H9 (cell line): ENCODE results near the gene OR6M1. TPM values are rescaled to one million over a fixed set of nuclear protein-coding genes. Genes with fewer than 3 reads are reported as not detected.
A peak's percentile ranks its signal among the peaks of the same experiment; 100 is the strongest.

Source experiments
- DNase-seq: peaks from one replicate; pipeline ENCODE4 v3.0.0-alpha.2; 2017
- H2AFZ ChIP-seq: one replicate; pipeline ENCODE4 v1.6.1; 2013; ENCODE audit warnings: mild to moderate bottlenecking, low read length, control low read depth, moderate library complexity
- H2AK5ac ChIP-seq: 2 replicates; pipeline ENCODE4 v1.6.1; 2013; ENCODE audit warnings: low read length, control low read depth, mixed read lengths; ENCODE audit not compliant: insufficient read length
- H2BK120ac ChIP-seq: one replicate; pipeline ENCODE4 v1.6.1; 2013; ENCODE audit warnings: low read depth, mild to moderate bottlenecking, low read length, control low read depth, inconsistent platforms; ENCODE audit not compliant: poor library complexity, severe bottlenecking
- H2BK12ac ChIP-seq: 2 replicates; pipeline ENCODE4 v1.6.1; 2013; ENCODE audit warnings: low read length, control low read depth, mixed read lengths, low read depth; ENCODE audit not compliant: insufficient read length
- H2BK15ac ChIP-seq: 2 replicates; pipeline ENCODE4 v1.6.1; 2013; ENCODE audit warnings: low read depth, low read length, control low read depth
- H2BK20ac ChIP-seq: one replicate; pipeline ENCODE4 v1.6.1; 2013; ENCODE audit warnings: low read depth, mild to moderate bottlenecking, low read length, control low read depth, inconsistent platforms; ENCODE audit not compliant: poor library complexity, severe bottlenecking
- H2BK5ac ChIP-seq: 2 replicates; pipeline ENCODE4 v1.6.1; 2013; ENCODE audit warnings: low read length, control low read depth, mixed read lengths; ENCODE audit not compliant: insufficient read length
- H3K14ac ChIP-seq: 2 replicates; pipeline ENCODE4 v1.6.1; 2013; ENCODE audit warnings: low read length, control low read depth; ENCODE audit not compliant: insufficient read depth
- H3K18ac ChIP-seq: 2 replicates; pipeline ENCODE4 v1.6.1; 2013; ENCODE audit warnings: low read depth, mild to moderate bottlenecking, mixed read lengths, low read length, control low read depth; ENCODE audit not compliant: insufficient read length
- H3K23ac ChIP-seq: 2 replicates; pipeline ENCODE4 v1.6.1; 2013; ENCODE audit warnings: low read length, control low read depth, mixed read lengths, low read depth; ENCODE audit not compliant: insufficient read length
- H3K23me2 ChIP-seq: 2 replicates; pipeline ENCODE4 v1.6.1; 2013; ENCODE audit warnings: low read depth, mild to moderate bottlenecking, mixed read lengths, low read length, control low read depth; ENCODE audit not compliant: insufficient read length, poor library complexity, severe bottlenecking
- H3K27ac ChIP-seq: 2 replicates; pipeline ENCODE4 v1.5.1; 2013; ENCODE audit warnings: low read length, control low read depth, mixed read lengths, low read depth; ENCODE audit not compliant: insufficient read length
- H3K27me3 ChIP-seq: 2 replicates; pipeline ENCODE4 v1.6.1; 2013; ENCODE audit warnings: low read length, control low read depth, inconsistent platforms; ENCODE audit not compliant: insufficient read depth
- H3K4ac ChIP-seq: 2 replicates; pipeline ENCODE4 v1.6.1; 2013; ENCODE audit warnings: low read depth, mild to moderate bottlenecking, control low read depth, inconsistent platforms, low read length, moderate library complexity
- H3K4me1 ChIP-seq: 2 replicates; pipeline ENCODE4 v1.6.1; 2013; ENCODE audit warnings: low read length, control low read depth, inconsistent platforms; ENCODE audit not compliant: insufficient read depth
- H3K4me2 ChIP-seq: 2 replicates; pipeline ENCODE4 v1.6.1; 2013; ENCODE audit warnings: low read length, control low read depth, mixed read lengths; ENCODE audit not compliant: insufficient read length, insufficient read depth
- H3K56ac ChIP-seq: 2 replicates; pipeline ENCODE4 v1.6.1; 2013; ENCODE audit warnings: low read depth, mild to moderate bottlenecking, mixed read lengths, low read length, control low read depth; ENCODE audit not compliant: insufficient read length
- H3K79me1 ChIP-seq: 2 replicates; pipeline ENCODE4 v1.6.1; 2013; ENCODE audit warnings: low read depth, mild to moderate bottlenecking, moderate library complexity, low read length, control low read depth, inconsistent platforms; ENCODE audit not compliant: insufficient read depth, poor library complexity, severe bottlenecking
- H3K79me2 ChIP-seq: 2 replicates; pipeline ENCODE4 v1.6.1; 2013; ENCODE audit warnings: low read length, control low read depth, inconsistent platforms; ENCODE audit not compliant: insufficient read depth
- H3K9ac ChIP-seq: 2 replicates; pipeline ENCODE4 v1.6.1; 2013; ENCODE audit warnings: low read length, control low read depth, mixed read lengths; ENCODE audit not compliant: insufficient read length; ENCODE audit errors: extremely low read depth
- H3K9me3 ChIP-seq: one replicate; pipeline ENCODE4 v1.6.1; 2013; ENCODE audit warnings: low read depth, low read length, inconsistent platforms; ENCODE audit not compliant: control insufficient read depth
- H3T11ph ChIP-seq: one replicate; pipeline ENCODE4 v1.6.1; 2013; ENCODE audit warnings: mild to moderate bottlenecking, low read length, control low read depth, inconsistent platforms
- H4K20me1 ChIP-seq: one replicate; pipeline ENCODE4 v1.6.1; 2013; ENCODE audit not compliant: control insufficient read depth, insufficient read length, insufficient read depth
- H4K5ac ChIP-seq: 2 replicates; pipeline ENCODE4 v1.6.1; 2013; ENCODE audit warnings: low read depth, mild to moderate bottlenecking, mixed read lengths, low read length, control low read depth; ENCODE audit not compliant: insufficient read length
- H4K8ac ChIP-seq: replicated peaks from 2 replicates; pipeline ENCODE4 v1.6.1; 2013; ENCODE audit warnings: low read length, control low read depth, mixed read lengths, low read depth; ENCODE audit not compliant: insufficient read length
- H4K91ac ChIP-seq: 2 replicates; pipeline ENCODE4 v1.6.1; 2013; ENCODE audit warnings: low read depth, mild to moderate bottlenecking, moderate library complexity, mixed read lengths, low read length, control low read depth; ENCODE audit not compliant: insufficient read length
- H3K27ac Mint-ChIP-seq, 3 experiments: 2 replicates in 2 of 3; 3 replicates in 1 of 3; pipeline ENCODE4 v1.8.0; 2020 to 2021; ENCODE audit warnings: mixed read lengths in 3 of 3, mild to moderate bottlenecking in 1 of 3, moderate library complexity in 1 of 3
- H3K27me3 Mint-ChIP-seq: 2 replicates; pipeline ENCODE4 v1.8.0; 2021; ENCODE audit warnings: low read depth, mild to moderate bottlenecking, moderate library complexity, mixed read lengths
- H3K36me3 Mint-ChIP-seq, 3 experiments: 2 replicates in 2 of 3; 3 replicates in 1 of 3; pipeline ENCODE4 v1.8.0; 2020 to 2021; ENCODE audit warnings: low read depth in 3 of 3, mixed read lengths in 3 of 3; ENCODE audit not compliant: insufficient read depth in 1 of 3
- H3K4me1 Mint-ChIP-seq, 2 experiments: 2 replicates each; pipeline ENCODE4 v1.8.0; 2020; ENCODE audit warnings: mixed read lengths in 2 of 2
- H3K4me3 Mint-ChIP-seq, 2 experiments: 2 replicates in 1 of 2; 3 replicates in 1 of 2; pipeline ENCODE4 v1.8.0; 2020 to 2021; ENCODE audit warnings: mild to moderate bottlenecking in 2 of 2, mixed read lengths in 2 of 2, moderate library complexity in 1 of 2
- H3K9me3 Mint-ChIP-seq, 2 experiments: 2 replicates in 1 of 2; 3 replicates in 1 of 2; pipeline ENCODE4 v1.8.0; 2020; ENCODE audit warnings: mild to moderate bottlenecking in 2 of 2, mixed read lengths in 2 of 2, moderate library complexity in 1 of 2
- CTCF ChIP-seq: fragments of 200-600 bp; sonication (generic); conservative IDR thresholded peaks from 3 replicates; pipeline ENCODE4 v1.8.0; 2021; ENCODE audit warnings: antibody characterized with exemption, mild to moderate bottlenecking
- WGBS: extraction: QIAGEN DNeasy Blood & Tissue Kit; methylation state at CpG from one replicate; pipeline ENCODE4 v1.1.7; 2013; ENCODE audit warnings: missing lambda C conversion rate, low lambda C conversion rate, mixed read lengths; ENCODE audit not compliant: insufficient read length; ENCODE audit errors: extremely low coverage; 5-methylcytosine and 5-hydroxymethylcytosine counted together
- total RNA-seq: library from RNA; stranded (reverse); gene quantifications from 2 replicates; pipeline ENCODE4 v1.2.1, GENCODE V29; 2021

Gene OR6M1
- total RNA-seq, 1 experiment from 2014 or later, result not detected

- TF ChIP-seq CTCF, result no peak; the same call in 2 of the 3 replicates
- Histone ChIP-seq H3K4me1 (peaks cover 4% of the 10 kb centered on the region; the same call in 1 of the 2 replicates), H3K9ac (no peak overlapping the region), H3K14ac (no peak overlapping the region), H4K8ac (no peak overlapping the region), H3K27me3 (no peaks in the 10 kb centered on the region), H3K23ac (no peak overlapping the region), H3K4ac (no peak overlapping the region), H2AK5ac (no peak overlapping the region), H2BK5ac (no peak overlapping the region), H3K27ac (no peak overlapping the region), H2BK120ac (no peak overlapping the region), H2AFZ (no peak overlapping the region), H3T11ph (no peak overlapping the region), H4K5ac (no peak overlapping the region), H2BK20ac (no peak overlapping the region), H3K9me3 (no peaks in the 10 kb centered on the region), H3K79me1 (no peaks in the 10 kb centered on the region), H3K79me2 (no peaks in the 10 kb centered on the region), H3K23me2 (no peaks in the 10 kb centered on the region), H4K91ac (no peak overlapping the region), H2BK15ac (no peak overlapping the region), H2BK12ac (no peak overlapping the region), H3K18ac (no peak overlapping the region), H3K56ac (no peak overlapping the region), H3K4me2 (no peak overlapping the region), H4K20me1 (no peaks in the 10 kb centered on the region)
- peaks cover under 1 to 29% (median 21%) of the 10 kb centered on the region in 3 experiments for H3K36me3 Mint-ChIP-seq
- no peaks in the 10 kb centered on the region for H3K27me3 Mint-ChIP-seq
- H3K4me1 Mint-ChIP-seq, result peaks cover 52 to 61% of the 10 kb centered on the region in 2 experiments
- H3K9me3 Mint-ChIP-seq, result peaks cover 8 to 10% of the 10 kb centered on the region in 2 experiments
- H3K4me3 Mint-ChIP-seq, result no peak overlapping the region
- peak overlapping the region; percentile 22 to 99 (median 96); a peak in 4 of 7 replicates for H3K27ac Mint-ChIP-seq
- WGBS, result no CpG with 5 or more reads among the region's 2 CpGs
- DNase-seq, result no peak
Observed at GRCh38 chr11:123773026-123773425, 33.1 kb downstream of the OR6M1 start.
